Occipital lobe (tissue), 2 donors: ENCODE results near the gene TMED9. TPM values are rescaled to one million over a fixed set of nuclear protein-coding genes. Genes with fewer than 3 reads are reported as not detected.

Source experiments
- DNase-seq: peaks from one replicate; lab custom pipeline; 2025; lab: John Stamatoyannopoulos, UW
- total RNA-seq: library from RNA; depleted of rRNA; stranded (reverse); fragments of >200 nt; gene quantifications from one replicate; pipeline ENCODE4 v1.2.3, GENCODE V29; 2014

Gene TMED9
- total RNA-seq, 1 donor from 2014 or later = 24.6 TPM

- no peak for DNase-seq
Measured at GRCh38 chr5:177578316-177578715, 13.7 kb upstream of the TMED9 start.

GRCh38 chr5:177588413-177588909 lies 3.5 kb upstream of the TMED9 start:
- no peak for DNase-seq

GRCh38 chr5:177590406-177590805 lies 1.6 kb upstream of the TMED9 start:
- DNase-seq = no peak

GRCh38 chr5:177591690-177592009 lies 353 bp upstream of the TMED9 start:
- no peak for DNase-seq

GRCh38 chr5:177592905-177593304 lies 902 bp downstream of the TMED9 start:
- DNase-seq = no peak

GRCh38 chr5:177593511-177593910 lies 1.5 kb downstream of the TMED9 start:
- DNase-seq = no peak

- DNase-seq = no peak
Measured at GRCh38 chr5:177594071-177594470, 2.1 kb downstream of the TMED9 start.

GRCh38 chr5:177595026-177595585 lies 3.1 kb downstream of the TMED9 start:
- no peak for DNase-seq

- DNase-seq = no peak
Measured at GRCh38 chr5:177595991-177596774, 4.2 kb downstream of the TMED9 start.

- no peak for DNase-seq
Measured at GRCh38 chr5:177596775-177597238, 4.8 kb downstream of the TMED9 start.

GRCh38 chr5:177598477-177598876 lies 6.5 kb downstream of the TMED9 start:
- no peak for DNase-seq

GRCh38 chr5:177599731-177600507 lies 7.9 kb downstream of the TMED9 start, which contains the start of gene B4GALT7:
Gene B4GALT7, plus strand, starts transcription at chr5:177600132. Its CDS starts 79 bp downstream, at chr5:177600211.
- peak; percentile 79 for DNase-seq

GRCh38 chr5:177600508-177601018 lies 8.6 kb downstream of the TMED9 start:
- DNase-seq = no peak

- no peak for DNase-seq
Measured at GRCh38 chr5:177601126-177601525, 9.1 kb downstream of the TMED9 start.

GRCh38 chr5:177601577-177602457 lies 9.8 kb downstream of the TMED9 start:
- DNase-seq = no peak

GRCh38 chr5:177602458-177602830 lies 10.4 kb downstream of the TMED9 start:
- DNase-seq = no peak

- DNase-seq = no peak
Measured at GRCh38 chr5:177603631-177604030, 11.6 kb downstream of the TMED9 start.

- DNase-seq = no peak
Measured at GRCh38 chr5:177604116-177604521, 12.1 kb downstream of the TMED9 start.

- no peak for DNase-seq
Measured at GRCh38 chr5:177604656-177605055, 12.7 kb downstream of the TMED9 start.

- no peak for DNase-seq
Measured at GRCh38 chr5:177605078-177605477, 13.1 kb downstream of the TMED9 start.

- DNase-seq = no peak
Measured at GRCh38 chr5:177605667-177606066, 13.7 kb downstream of the TMED9 start.
